Left lung (tissue), 14 donors: ENCODE data around the gene CES1. TPM values are rescaled to one million over a fixed set of nuclear protein-coding genes. Genes with fewer than 3 reads are reported as not detected.

Experiments used
- ATAC-seq: fragments of 200-7000 bp; cut with Tn5 transposase; one replicate; pipeline ENCODE4 v1.9.1; 2020; ENCODE audit warnings: moderate library complexity
- DNase-seq, 4 donors: peaks; one replicate each; pipeline ENCODE4 v3.0.0-alpha.2; 2013 to 2020
- H3K27ac ChIP-seq, 2 donors: fragments of 200-600 bp; sonication (generic) in 1 of 2; one replicate each; pipeline versions ENCODE4 v1.5.0 to v1.8.0; 2020 to 2021
- H3K27me3 ChIP-seq, 2 donors: fragments of 200-600 bp; sonication (generic) in 1 of 2; one replicate each; pipeline versions ENCODE4 v1.5.0 to v1.8.0; 2020 to 2021
- H3K36me3 ChIP-seq, 2 donors: fragments of 200-600 bp; sonication (generic) in 1 of 2; one replicate each; pipeline versions ENCODE4 v1.5.0 to v1.8.0; 2020 to 2021
- H3K4me1 ChIP-seq, 2 donors: fragments of 200-600 bp; one replicate each; pipeline ENCODE4 v1.8.0; 2021
- H3K4me3 ChIP-seq, 2 donors: fragments of 200-600 bp; sonication (generic) in 1 of 2; one replicate each; pipeline versions ENCODE4 v1.5.0 to v1.8.0; 2020 to 2021; ENCODE audit warnings: mild to moderate bottlenecking in 1 of 2
- H3K9me3 ChIP-seq, 2 donors: fragments of 200-600 bp; sonication (generic) in 1 of 2; one replicate each; pipeline versions ENCODE4 v1.5.0 to v1.8.0; 2020 to 2021
- CTCF ChIP-seq, 2 donors: fragments of 200-600 bp; sonication (generic) in 1 of 2; IDR thresholded peaks; one replicate each; pipeline versions ENCODE4 v1.5.0 to v1.8.0; 2021; ENCODE audit warnings: antibody characterized with exemption in 2 of 2
- intact Hi-C, 2 donors: fragments of 100-400 bp; cut with DNase I; formaldehyde crosslinking; loops; one replicate each; pipeline versions ENCODE4 v1.11.2 to v1.14.2; 2022
- long read RNA-seq, 12 donors: library from polyadenylated mRNA in 2 of 12; unstranded in 2 of 12; transcript quantifications; one replicate each; pipeline ENCODE4 v2.0.0 and lab custom pipeline, GENCODE V29; 2019 to 2026
- polyA plus RNA-seq, 6 donors: library from polyadenylated mRNA; unstranded; fragments of 120-200 nt; gene quantifications; one replicate each; pipeline ENCODE4 v1.2.1, GENCODE V29; 2013; ENCODE audit not compliant: insufficient read length in 6 of 6
- total RNA-seq, 2 donors: library from RNA; stranded (reverse); fragmentation: NEBNext Ultra II Directional; extraction: Animal tissue kit (Norgen Biotek cat#: 25700); gene quantifications; one replicate each; pipeline ENCODE4 v1.2.1, GENCODE V29; 2021
- donor health status: DM: no; HTN: yes; CAD: no.
- donor health status: DM: no; HTN: no; CAD: no.

The CES1 gene
- total RNA-seq (10 to 100 TPM; 62.3 to 78.9 TPM), polyA plus RNA-seq (100 to 1,000 TPM; 110 to 135 (median 123) TPM)
- long read RNA-seq, donor 1, transcript CES1-201 (14 exons, 2,006 nt) = minor isoform, 7 of 68 reads
- long read RNA-seq, donor 1, transcript CES1-202 (14 exons, 1,835 nt) = major isoform, 8 of 68 reads
- long read RNA-seq, donor 1, partial matches to known transcripts = 52 of 68 reads
- long read RNA-seq, donor 1, other reads (novel, unspliced or antisense) = 0 of 68 reads
- long read RNA-seq, donor 2, partial matches to known transcripts = 14 of 22 reads
- long read RNA-seq, donor 2, other reads (novel, unspliced or antisense) = 0 of 22 reads
- long read RNA-seq, donor 3, transcript CES1-202 (14 exons, 1,835 nt) = minor isoform, 7 of 28 reads
- long read RNA-seq, donor 3, transcript CES1-201 (14 exons, 2,006 nt) = major isoform, 12 of 28 reads
- long read RNA-seq, donor 3, partial matches to known transcripts = 9 of 28 reads
- long read RNA-seq, donor 3, other reads (novel, unspliced or antisense) = 0 of 28 reads
- long read RNA-seq, donor 4, transcript CES1-201 (14 exons, 2,006 nt) = minor isoform, 26 of 71 reads
- long read RNA-seq, donor 4, transcript CES1-202 (14 exons, 1,835 nt) = major isoform, 28 of 71 reads
- long read RNA-seq, donor 4, partial matches to known transcripts = 7 of 71 reads
- long read RNA-seq, donor 4, other reads (novel, unspliced or antisense) = 7 of 71 reads
- long read RNA-seq, donor 5, transcript CES1-201 (14 exons, 2,006 nt) = minor isoform, 5 of 68 reads
- long read RNA-seq, donor 5, transcript CES1-203 (14 exons, 2,178 nt) = minor isoform, 5 of 68 reads
- long read RNA-seq, donor 5, transcript CES1-202 (14 exons, 1,835 nt) = major isoform, 7 of 68 reads
- long read RNA-seq, donor 5, partial matches to known transcripts = 51 of 68 reads
- long read RNA-seq, donor 5, other reads (novel, unspliced or antisense) = 0 of 68 reads
- long read RNA-seq, donor 6, transcript CES1-202 (14 exons, 1,835 nt) = major isoform, 13 of 62 reads
- long read RNA-seq, donor 6, transcript CES1-203 (14 exons, 2,178 nt) = minor isoform, 5 of 62 reads
- long read RNA-seq, donor 6, partial matches to known transcripts = 41 of 62 reads
- long read RNA-seq, donor 6, other reads (novel, unspliced or antisense) = 0 of 62 reads
- long read RNA-seq, donor 7, transcript CES1-201 (14 exons, 2,006 nt) = major isoform, 5 of 26 reads
- long read RNA-seq, donor 7, partial matches to known transcripts = 16 of 26 reads
- long read RNA-seq, donor 7, other reads (novel, unspliced or antisense) = 0 of 26 reads
- long read RNA-seq, donor 8, partial matches to known transcripts = 12 of 19 reads
- long read RNA-seq, donor 8, other reads (novel, unspliced or antisense) = 0 of 19 reads
- long read RNA-seq, donor 9 = 0 reads
- long read RNA-seq, donor 10, transcript CES1-201 (14 exons, 2,006 nt) = minor isoform, 24 of 115 reads
- long read RNA-seq, donor 10, transcript CES1-203 (14 exons, 2,178 nt) = minor isoform, 20 of 115 reads
- long read RNA-seq, donor 10, transcript CES1-202 (14 exons, 1,835 nt) = major isoform, 51 of 115 reads
- long read RNA-seq, donor 10, partial matches to known transcripts = 4 of 115 reads
- long read RNA-seq, donor 10, other reads (novel, unspliced or antisense) = 16 of 115 reads
- long read RNA-seq, donor 11 = 0 reads
- long read RNA-seq, donor 12, transcript CES1-202 (14 exons, 1,835 nt) = minor isoform, 5 of 22 reads
- long read RNA-seq, donor 12, transcript CES1-201 (14 exons, 2,006 nt) = major isoform, 7 of 22 reads
- long read RNA-seq, donor 12, partial matches to known transcripts = 8 of 22 reads
- long read RNA-seq, donor 12, other reads (novel, unspliced or antisense) = 0 of 22 reads

GRCh38 chr16:55832773-55833691, at the start of gene CES1:
CES1 (minus strand) TSS chr16:55833096; CDS start chr16:55833055, 41 bp downstream.
- H3K27ac ChIP-seq = peak within 1 kb of the TSS; percentile 18 to 48
- H3K27me3 ChIP-seq = no peaks in the 10 kb centered on the region
- no peaks in the 10 kb centered on the region for H3K9me3 ChIP-seq
- ATAC-seq (peak; percentile 89), DNase-seq (peak; percentile 64 to 91 (median 88))
- peak within 1 kb of the TSS; percentile 15 to 27 for H3K4me3 ChIP-seq
- peaks cover 0 to 19% of the 10 kb centered on the region in 2 donors for H3K4me1 ChIP-seq
- no peak for TF ChIP-seq CTCF (IDR thresholded peaks at IDR 0.05)
- intact Hi-C loops = no loop called here
- H3K36me3 ChIP-seq = no peaks in the 10 kb centered on the region

- intact Hi-C loops = no loop called here
- Histone ChIP-seq H3K4me3 (no peak overlapping the region), H3K27me3 (no peaks in the 10 kb centered on the region), H3K36me3 (no peaks in the 10 kb centered on the region), H3K4me1 (no peaks in the 10 kb centered on the region), H3K9me3 (no peaks in the 10 kb centered on the region), H3K27ac (no peak overlapping the region)
- DNase-seq (no peak), ATAC-seq (peak; percentile 23)
- no peak for TF ChIP-seq CTCF (IDR thresholded peaks at IDR 0.05)
Measured at GRCh38 chr16:55876854-55877253, 44.0 kb upstream of the CES1 start.

GRCh38 chr16:55875273-55875672, 42.4 kb upstream of the CES1 start, which contains the start of gene CES5A:
CES5A (minus strand) TSS chr16:55875373; CDS start chr16:55875221, 152 bp downstream.
- intact Hi-C loops = no loop called here
- no peaks in the 10 kb centered on the region for H3K36me3 ChIP-seq
- DNase-seq (no peak), ATAC-seq (no peak)
- H3K4me3 ChIP-seq = no peak within 1 kb of the TSS
- no peak for TF ChIP-seq CTCF (IDR thresholded peaks at IDR 0.05)
- H3K9me3 ChIP-seq = no peaks in the 10 kb centered on the region
- H3K4me1 ChIP-seq = no peaks in the 10 kb centered on the region
- no peaks in the 10 kb centered on the region for H3K27me3 ChIP-seq
- H3K27ac ChIP-seq = no peak within 1 kb of the TSS

- Histone ChIP-seq H3K4me1 (no peaks in the 10 kb centered on the region), H3K4me3 (no peak overlapping the region), H3K27ac (no peak overlapping the region), H3K9me3 (no peaks in the 10 kb centered on the region), H3K27me3 (no peaks in the 10 kb centered on the region), H3K36me3 (no peaks in the 10 kb centered on the region)
- TF ChIP-seq CTCF (IDR thresholded peaks at IDR 0.05) = no peak
- ATAC-seq (no peak), DNase-seq (no peak)
- intact Hi-C loops = no loop called here
Measured at GRCh38 chr16:55873122-55873521, 40.2 kb upstream of the CES1 start.
